Measurements from ENCODE around the gene SLC7A6. TPM values are rescaled to one million over a fixed set of nuclear protein-coding genes. Genes with fewer than 3 reads are reported as not detected.

The SLC7A6 gene
- total and polyA plus RNA-seq, 9 donors, result 3.1 to 14.4 (median 9.0) TPM

GRCh38 chr16:68244903-68245853 is 19.1 kb upstream of the SLC7A6 start, which contains the start of gene PLA2G15:
Gene PLA2G15, plus strand, starts transcription at chr16:68245373. Its CDS starts 54 bp downstream, at chr16:68245427.
- 1% methylated on average over 25 to 75 of the region's 75 CpGs for WGBS, 3 donors
- intact Hi-C loops (cut with DNase I), result no loop called here
- H3K9me3 ChIP-seq, result no peaks in the 10 kb centered on the region

GRCh38 chr16:68246121-68246520 is 18.2 kb upstream of the SLC7A6 start:
- no peak for DNase-seq
- Histone ChIP-seq H3K4me3 (peak overlapping the region; percentile 88), H3K27me3 (no peaks in the 10 kb centered on the region), H3K36me3 (no peaks in the 10 kb centered on the region), H3K9me3 (no peaks in the 10 kb centered on the region), H3K4me1 (ENCODE audit: insufficient read depth) (peaks cover 11% of the 10 kb centered on the region), H3K27ac (no peak overlapping the region)
- 73 to 84% (median 76%) methylated on average over 7 of the region's 7 CpGs for WGBS, 3 donors
- TF ChIP-seq POLR2A (IDR thresholded peaks at IDR 0.05), result no peak
- TF ChIP-seq CTCF (IDR thresholded peaks at IDR 0.05), result no peak
- no peak for TF ChIP-seq EP300 (IDR thresholded peaks at IDR 0.05)
- intact Hi-C loops (cut with DNase I), result no loop called here

More at GRCh38 chr16:68244903-68245853, 19.1 kb upstream of the SLC7A6 start, which contains the start of gene PLA2G15:
- H3K4me3 ChIP-seq, result peak within 1 kb of the TSS; percentile 88
- no peaks in the 10 kb centered on the region for H3K27me3 ChIP-seq
- H3K27ac ChIP-seq, result no peak within 1 kb of the TSS
- no peaks in the 10 kb centered on the region for H3K36me3 ChIP-seq
- H3K4me1 ChIP-seq (ENCODE audit: insufficient read depth), result peaks cover 11% of the 10 kb centered on the region
- DNase-seq, result peak; percentile 97 to 98 (median 98)
- TF ChIP-seq EP300 (IDR thresholded peaks at IDR 0.05), result no peak
- peak; percentile 60 for TF ChIP-seq POLR2A (IDR thresholded peaks at IDR 0.05)
- peak in 1 of 3 donors; percentile 9 for TF ChIP-seq CTCF (IDR thresholded peaks at IDR 0.05)

DNA sequence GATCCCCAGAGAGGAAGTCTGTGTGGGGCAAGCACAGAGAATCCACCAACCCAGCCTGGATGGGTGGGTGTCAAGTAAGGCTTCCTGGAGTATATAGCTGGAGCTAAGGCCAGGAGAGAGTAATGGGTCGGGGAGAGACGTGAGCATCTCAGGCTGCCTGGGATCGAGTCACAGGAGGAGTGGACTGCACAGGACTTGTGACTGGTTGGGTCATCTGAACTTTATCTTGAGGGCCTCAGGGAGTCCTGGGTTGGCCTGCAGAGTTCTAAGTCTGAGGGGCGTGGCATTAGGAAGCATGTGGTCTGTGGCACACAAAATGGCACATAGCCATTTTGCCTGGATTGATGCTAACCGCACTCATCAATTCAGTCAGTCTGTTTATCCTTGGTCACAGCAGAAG is 17.7 kb upstream of the SLC7A6 start:
- H3K36me3 ChIP-seq, result no peaks in the 10 kb centered on the region
- no peak overlapping the region for H3K27ac ChIP-seq
- intact Hi-C loops (cut with DNase I), result no loop called here
- TF ChIP-seq POLR2A (IDR thresholded peaks at IDR 0.05), result no peak
- TF ChIP-seq EP300 (IDR thresholded peaks at IDR 0.05), result no peak
- TF ChIP-seq CTCF (IDR thresholded peaks at IDR 0.05), result no peak
- H3K4me3 ChIP-seq, result no peak overlapping the region
- no peaks in the 10 kb centered on the region for H3K27me3 ChIP-seq
- 85 to 93% (median 88%) methylated on average over 5 of the region's 5 CpGs for WGBS, 3 donors
- peaks cover 11% of the 10 kb centered on the region for H3K4me1 ChIP-seq (ENCODE audit: insufficient read depth)
- H3K9me3 ChIP-seq, result no peaks in the 10 kb centered on the region
- no peak for DNase-seq

- TF ChIP-seq EP300 (IDR thresholded peaks at IDR 0.05), result no peak
- no peak for TF ChIP-seq POLR2A (IDR thresholded peaks at IDR 0.05)
- TF ChIP-seq CTCF (IDR thresholded peaks at IDR 0.05), result no peak
- DNase-seq, result no peak
Observed at GRCh38 chr16:68247400-68247799, 16.9 kb upstream of the SLC7A6 start.

More at GRCh38 chr16:68247400-68247799, 16.9 kb upstream of the SLC7A6 start:
- intact Hi-C loops (cut with DNase I), result no loop called here
- no peaks in the 10 kb centered on the region for H3K9me3 ChIP-seq
- H3K4me3 ChIP-seq, result no peak overlapping the region
- no peaks in the 10 kb centered on the region for H3K36me3 ChIP-seq
- 90 to 96% (median 90%) methylated on average over 4 of the region's 4 CpGs for WGBS, 3 donors
- H3K4me1 ChIP-seq (ENCODE audit: insufficient read depth), result peaks cover 11% of the 10 kb centered on the region
- H3K27ac ChIP-seq, result no peak overlapping the region
- H3K27me3 ChIP-seq, result no peaks in the 10 kb centered on the region
